Cardiac fibroblast (primary cell): Measurements from ENCODE around the gene TMEM201.

Experiments used
- DNase-seq, 2 donors: peaks; one replicate each; pipeline versions ENCODE4 v3.0.0 to v3.0.0-alpha.2; 2010; ENCODE audit warnings: low read depth in 2 of 2
- H3K4me3 ChIP-seq, 2 donors: replicated peaks in 1 of 2; 1 replicate in 1 of 2; 2 replicates in 1 of 2; pipeline ENCODE4 v1.5.1; 2011; ENCODE audit warnings: low read depth in 2 of 2, low read length in 2 of 2, mild to moderate bottlenecking in 2 of 2, moderate library complexity in 1 of 2
- CTCF ChIP-seq: IDR thresholded peaks from one replicate; pipeline ENCODE4 v1.5.1; 2011; ENCODE audit warnings: low read depth, mild to moderate bottlenecking, low read length, inconsistent platforms

Gene TMEM201

GRCh38 chr1:9659328-9659727 lies 70.6 kb downstream of the TMEM201 start:
- DNase-seq: peak; percentile 80 to 85
- no peak for TF ChIP-seq CTCF
- H3K4me3 ChIP-seq: no peak overlapping the region

DNA sequence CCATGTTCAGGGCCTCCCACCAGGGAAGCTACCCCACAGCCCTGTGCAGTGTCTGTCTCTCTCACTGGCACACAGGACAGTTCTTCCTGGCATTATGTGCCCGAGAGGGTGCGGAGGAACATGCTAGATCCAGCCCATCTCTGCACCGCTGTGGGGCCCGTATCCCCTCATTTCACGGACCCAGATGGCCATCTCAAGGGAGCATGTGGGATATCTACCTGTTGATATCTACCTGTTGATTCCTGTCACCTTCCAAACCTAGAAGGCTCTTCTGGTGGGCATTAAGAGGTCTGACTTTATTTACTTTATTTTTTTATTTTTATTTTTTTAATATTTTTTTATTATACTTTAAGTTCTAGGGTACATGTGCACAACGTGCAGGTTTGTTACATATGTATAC lies 74.5 kb downstream of the TMEM201 start:
- TF ChIP-seq CTCF: no peak
- no peak for DNase-seq
- no peak overlapping the region for H3K4me3 ChIP-seq
